ENCODE data around the gene FXYD5.

FXYD5 gene

DNA sequence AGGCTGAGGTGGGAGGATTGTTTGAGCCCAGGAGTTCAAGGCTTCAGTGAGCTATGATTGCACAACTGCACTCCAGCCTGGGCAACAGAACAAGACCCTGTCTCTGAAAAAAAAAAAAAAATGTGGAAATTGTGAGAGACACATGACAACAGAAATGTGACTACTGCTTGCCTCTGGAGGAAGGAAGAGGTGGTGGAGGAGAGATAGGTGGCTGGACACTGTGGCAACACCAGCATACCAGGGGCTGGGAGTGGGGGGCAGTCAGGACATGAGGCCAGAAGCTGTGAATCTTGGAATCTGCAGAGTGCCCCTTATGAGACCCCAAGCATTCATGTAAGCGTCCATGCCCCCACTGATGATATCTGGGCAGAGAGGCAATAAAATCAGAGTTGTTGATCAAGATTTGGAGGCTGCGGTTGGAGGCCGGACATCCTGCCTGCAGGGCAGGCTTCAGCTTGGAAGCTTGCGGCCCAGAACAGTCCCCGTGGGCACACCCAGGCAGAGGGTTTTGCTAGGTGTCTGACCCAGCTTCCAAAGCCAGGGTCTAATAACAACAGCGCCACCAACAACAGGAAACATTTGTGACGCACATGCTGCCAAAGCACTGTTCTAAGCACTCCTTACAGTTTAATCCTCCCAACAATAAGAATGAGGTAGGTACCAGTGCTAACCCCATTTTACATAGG, 57.2 kb downstream of the FXYD5 start:
- in situ Hi-C loops (cut with MboI; ENCODE audit: low sequenced_read_pairs): no loop called here

DNA sequence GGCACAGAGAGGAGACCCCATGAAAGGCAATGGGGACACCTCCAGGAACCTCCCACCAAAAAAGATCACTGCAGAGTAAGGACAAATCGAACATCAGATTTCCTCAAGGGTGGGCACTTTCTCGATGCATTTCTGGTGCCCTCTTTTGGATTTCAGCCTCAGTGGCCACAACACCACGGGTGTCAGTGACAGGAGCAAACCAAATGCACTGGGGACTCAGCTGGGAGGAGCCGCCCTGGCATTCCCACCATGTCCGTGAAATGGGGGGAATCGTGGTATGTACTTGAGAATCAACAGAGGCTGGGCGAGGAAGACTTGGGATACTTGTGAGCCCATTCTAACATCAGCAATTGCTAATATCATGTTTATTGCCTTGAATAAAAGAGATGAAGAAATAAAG, 57.7 kb downstream of the FXYD5 start:
- in situ Hi-C loops (cut with MboI; ENCODE audit: low sequenced_read_pairs): no loop called here

DNA sequence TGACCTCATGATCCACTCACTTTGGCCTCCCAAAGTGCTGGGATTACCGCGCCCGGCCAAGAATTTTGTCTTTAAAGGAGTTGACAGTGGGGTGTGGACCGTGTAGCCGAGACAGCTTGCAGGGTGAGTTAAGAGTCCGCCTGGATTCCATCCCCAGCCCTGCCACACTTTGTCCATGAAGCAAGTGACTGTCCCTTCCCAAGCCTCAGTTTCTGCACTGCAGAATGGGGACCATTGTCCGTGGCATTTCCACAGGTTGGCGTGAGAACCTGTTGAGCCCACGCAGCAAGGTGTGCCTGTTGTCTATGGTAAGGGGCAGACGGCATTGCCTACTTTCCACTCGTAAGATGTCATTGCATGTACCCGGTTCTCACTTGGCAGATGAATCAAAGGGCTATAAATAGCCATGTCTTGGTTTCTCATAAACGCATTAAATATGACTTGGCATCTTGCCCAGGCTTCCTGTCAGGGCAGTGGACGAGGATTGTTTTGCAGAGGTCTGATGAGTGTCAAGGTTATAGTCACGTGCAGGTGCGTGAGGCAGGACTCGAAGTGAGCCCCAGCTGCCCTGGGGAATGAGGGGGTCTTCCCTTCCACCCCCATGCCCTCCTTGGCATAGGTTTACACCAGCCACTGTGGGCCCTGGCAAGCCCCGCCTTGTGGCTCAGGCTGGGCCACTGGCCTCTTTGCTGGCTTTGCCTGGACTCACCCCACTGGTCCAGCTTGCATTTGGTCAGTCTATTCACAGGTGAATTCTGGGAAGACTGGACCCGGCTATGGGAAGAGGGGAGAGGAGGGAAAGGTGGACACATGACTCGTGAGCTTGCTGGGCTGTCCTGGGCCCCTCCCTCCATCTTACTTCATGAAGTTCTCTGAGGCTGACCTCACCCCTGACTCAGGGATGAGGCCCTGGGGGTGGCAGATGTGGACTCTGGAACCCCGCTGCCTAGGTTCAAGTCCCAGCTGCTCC, 59.4 kb downstream of the FXYD5 start:
- in situ Hi-C loops (cut with MboI; ENCODE audit: low sequenced_read_pairs): no loop called here

- in situ Hi-C loops (cut with MboI; ENCODE audit: low sequenced_read_pairs): no loop called here
Observed at GRCh38 chr19:35214766-35215422, 60.4 kb downstream of the FXYD5 start.

DNA sequence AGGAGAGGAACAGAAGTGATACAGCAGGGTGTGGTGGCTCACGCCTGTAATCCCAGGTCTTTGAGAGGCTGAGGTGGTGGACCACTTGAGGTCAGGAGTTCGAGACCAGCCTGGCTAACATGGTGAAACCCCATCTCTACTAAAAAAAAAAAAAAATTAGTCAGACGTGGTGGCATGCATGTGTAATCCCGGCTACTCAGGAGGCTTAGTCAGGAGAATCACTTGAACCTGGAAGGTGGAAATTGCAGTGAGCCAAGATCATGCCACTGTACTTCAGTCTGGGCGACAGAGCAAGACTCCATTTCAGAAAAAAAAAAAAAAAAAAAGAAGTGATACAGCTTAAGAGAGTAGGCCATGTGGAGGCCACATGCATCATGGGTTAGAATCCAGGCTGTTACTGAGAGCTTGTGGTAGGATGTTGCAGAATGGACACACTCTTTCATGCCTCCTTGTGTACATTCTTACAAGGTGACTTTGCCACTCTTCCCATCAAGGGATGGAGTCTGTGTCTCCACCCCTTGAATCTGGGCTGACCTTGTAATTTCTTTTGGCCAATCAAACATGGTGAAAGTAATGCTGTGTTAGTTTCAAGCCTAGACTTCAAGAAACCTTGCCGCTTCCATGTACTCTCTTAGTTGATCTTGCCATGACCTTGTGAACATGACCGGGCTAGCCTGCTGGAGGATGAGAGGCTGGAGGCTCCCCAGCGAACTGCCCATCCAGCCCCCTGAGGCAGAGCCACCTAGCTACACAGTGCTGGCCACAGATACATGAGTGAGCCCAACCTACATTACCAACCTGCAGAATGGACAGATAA, 61.7 kb downstream of the FXYD5 start:
- in situ Hi-C loops (cut with MboI; ENCODE audit: low sequenced_read_pairs): no loop called here

GRCh38 chr19:35216833-35217648, 62.5 kb downstream of the FXYD5 start:
- in situ Hi-C loops (cut with MboI; ENCODE audit: low sequenced_read_pairs): no loop called here

DNA sequence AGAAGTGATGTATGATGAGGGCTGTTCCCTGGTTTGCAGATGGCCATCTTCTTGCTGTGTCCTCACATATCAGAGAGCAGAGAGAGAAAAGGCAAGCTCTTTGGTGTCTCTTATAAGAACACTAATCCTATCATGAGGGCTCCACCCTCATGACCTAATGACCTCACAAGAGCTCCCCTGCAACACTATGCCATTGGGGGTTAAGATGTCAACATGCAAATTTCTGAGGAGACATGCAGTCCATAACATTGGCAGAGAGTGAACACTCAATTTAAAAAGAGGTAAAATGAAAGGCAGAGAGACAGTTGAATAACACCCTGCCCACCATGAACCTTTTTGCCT, 63.1 kb downstream of the FXYD5 start:
- in situ Hi-C loops (cut with MboI; ENCODE audit: low sequenced_read_pairs): no loop called here

GRCh38 chr19:35219008-35219407, 64.5 kb downstream of the FXYD5 start:
- in situ Hi-C loops (cut with MboI; ENCODE audit: low sequenced_read_pairs): no loop called here
